GM19328 (cell line): ENCODE data around the gene TNRC18.
"Not testable (repeated sequence)": the region's sequence is repeated elsewhere in the genome, so short reads cannot be mapped to it uniquely, and the experiment has no call there.

Experiments used
- ATAC-seq: cut with Tn5 transposase; IDR thresholded peaks from one replicate; pipeline ENCODE4 v1.9.1; 2021; ENCODE audit warnings: mild to moderate bottlenecking, moderate library complexity; ENCODE audit not compliant: unreplicated experiment

The TNRC18 gene

GRCh38 chr7:5377816-5378215 is 45.8 kb downstream of the TNRC18 start:
- ATAC-seq: no peak

- no peak for ATAC-seq
These were observed 46.4 kb downstream of the TNRC18 start for GRCh38 chr7:5377279-5377678.

- no peak for ATAC-seq
These were observed 47.7 kb downstream of the TNRC18 start for GRCh38 chr7:5375925-5376324.

GRCh38 chr7:5374464-5374863 is 49.2 kb downstream of the TNRC18 start:
- no peak for ATAC-seq

GRCh38 chr7:5373300-5373699 is 50.3 kb downstream of the TNRC18 start:
- no peak for ATAC-seq

GRCh38 chr7:5370454-5371353 is 52.9 kb downstream of the TNRC18 start:
- ATAC-seq: no peak

GRCh38 chr7:5367661-5368060 is 56.0 kb downstream of the TNRC18 start:
- no peak for ATAC-seq

- not testable (repeated sequence) for ATAC-seq
These were observed 57.5 kb downstream of the TNRC18 start for GRCh38 chr7:5365976-5366625.

GRCh38 chr7:5363729-5364128 is 59.9 kb downstream of the TNRC18 start:
- no peak for ATAC-seq

- no peak for ATAC-seq
These were observed 61.2 kb downstream of the TNRC18 start for GRCh38 chr7:5362466-5362865.

GRCh38 chr7:5361446-5362127 is 62.0 kb downstream of the TNRC18 start:
- ATAC-seq: no peak

GRCh38 chr7:5360971-5361370 is 62.7 kb downstream of the TNRC18 start:
- no peak for ATAC-seq

- no peak for ATAC-seq
These were observed 63.2 kb downstream of the TNRC18 start for GRCh38 chr7:5360451-5360850.

GRCh38 chr7:5360021-5360420 is 63.6 kb downstream of the TNRC18 start:
- ATAC-seq: not testable (repeated sequence)

- ATAC-seq: no peak
These were observed 64.3 kb downstream of the TNRC18 start for GRCh38 chr7:5359344-5359743.

GRCh38 chr7:5357951-5358350 is 65.7 kb downstream of the TNRC18 start:
- no peak for ATAC-seq

GRCh38 chr7:5356751-5357119 is 66.9 kb downstream of the TNRC18 start:
- no peak for ATAC-seq

- ATAC-seq: no peak
These were observed 69.0 kb downstream of the TNRC18 start for GRCh38 chr7:5354460-5355232.

GRCh38 chr7:5352440-5353010 is 71.1 kb downstream of the TNRC18 start:
- ATAC-seq: no peak

- no peak for ATAC-seq
These were observed 71.9 kb downstream of the TNRC18 start for GRCh38 chr7:5351507-5352265.
